Measurements from ENCODE around the gene PID1.

DNA sequence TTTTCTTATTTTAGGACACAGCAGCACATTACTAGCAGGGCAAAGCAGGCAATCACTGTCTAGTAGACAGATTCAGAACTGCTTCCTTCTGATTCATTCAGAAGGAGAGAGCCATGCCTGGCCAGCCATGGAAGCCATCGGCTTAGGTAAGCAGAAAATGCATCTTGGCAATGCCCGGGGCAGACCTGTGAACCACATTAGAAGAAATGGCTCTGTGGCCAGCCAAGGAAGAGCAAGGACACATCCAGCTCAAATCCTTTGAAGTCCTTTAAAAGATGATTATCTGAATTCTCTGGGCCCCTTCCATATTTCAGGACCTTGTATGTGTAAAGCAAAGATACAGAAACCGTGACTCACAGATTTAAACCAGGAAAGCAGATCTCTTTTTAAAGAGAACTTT is 227.4 kb downstream of the PID1 start:
- TF ChIP-seq, protein P1, sequence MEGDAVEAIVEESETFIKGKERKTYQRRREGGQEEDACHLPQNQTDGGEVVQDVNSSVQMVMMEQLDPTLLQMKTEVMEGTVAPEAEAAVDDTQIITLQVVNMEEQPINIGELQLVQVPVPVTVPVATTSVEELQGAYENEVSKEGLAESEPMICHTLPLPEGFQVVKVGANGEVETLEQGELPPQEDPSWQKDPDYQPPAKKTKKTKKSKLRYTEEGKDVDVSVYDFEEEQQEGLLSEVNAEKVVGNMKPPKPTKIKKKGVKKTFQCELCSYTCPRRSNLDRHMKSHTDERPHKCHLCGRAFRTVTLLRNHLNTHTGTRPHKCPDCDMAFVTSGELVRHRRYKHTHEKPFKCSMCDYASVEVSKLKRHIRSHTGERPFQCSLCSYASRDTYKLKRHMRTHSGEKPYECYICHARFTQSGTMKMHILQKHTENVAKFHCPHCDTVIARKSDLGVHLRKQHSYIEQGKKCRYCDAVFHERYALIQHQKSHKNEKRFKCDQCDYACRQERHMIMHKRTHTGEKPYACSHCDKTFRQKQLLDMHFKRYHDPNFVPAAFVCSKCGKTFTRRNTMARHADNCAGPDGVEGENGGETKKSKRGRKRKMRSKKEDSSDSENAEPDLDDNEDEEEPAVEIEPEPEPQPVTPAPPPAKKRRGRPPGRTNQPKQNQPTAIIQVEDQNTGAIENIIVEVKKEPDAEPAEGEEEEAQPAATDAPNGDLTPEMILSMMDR (IDR thresholded peaks at IDR 0.05), result no peak
- no peak for TF ChIP-seq POLR2A (IDR thresholded peaks at IDR 0.05)
